Measurements from ENCODE around the gene CHRNB2.

CHRNB2 gene

DNA sequence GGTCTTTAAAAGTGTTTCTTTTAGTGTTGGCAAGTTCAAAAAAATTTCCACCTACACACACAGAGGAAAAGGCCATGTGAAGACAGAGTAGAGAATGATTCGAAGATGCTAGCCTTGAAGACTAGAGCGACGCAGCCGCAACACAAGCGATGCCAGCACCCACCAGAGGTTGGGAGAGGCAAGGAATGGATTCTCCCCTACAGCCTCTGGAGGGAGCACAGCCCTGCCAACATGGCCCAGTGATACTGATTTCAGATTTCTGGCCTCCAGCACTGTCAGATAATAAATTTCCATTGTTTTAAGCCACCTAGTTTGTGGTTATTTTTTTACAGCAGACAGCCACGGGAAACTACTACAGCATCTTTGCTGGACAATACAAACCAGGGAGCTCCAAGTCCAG is 47.3 kb downstream of the CHRNB2 start:
- no peak overlapping the region for H3K4me3 ChIP-seq (ENCODE audit: low read depth, low read length)
- TF ChIP-seq, protein P1, sequence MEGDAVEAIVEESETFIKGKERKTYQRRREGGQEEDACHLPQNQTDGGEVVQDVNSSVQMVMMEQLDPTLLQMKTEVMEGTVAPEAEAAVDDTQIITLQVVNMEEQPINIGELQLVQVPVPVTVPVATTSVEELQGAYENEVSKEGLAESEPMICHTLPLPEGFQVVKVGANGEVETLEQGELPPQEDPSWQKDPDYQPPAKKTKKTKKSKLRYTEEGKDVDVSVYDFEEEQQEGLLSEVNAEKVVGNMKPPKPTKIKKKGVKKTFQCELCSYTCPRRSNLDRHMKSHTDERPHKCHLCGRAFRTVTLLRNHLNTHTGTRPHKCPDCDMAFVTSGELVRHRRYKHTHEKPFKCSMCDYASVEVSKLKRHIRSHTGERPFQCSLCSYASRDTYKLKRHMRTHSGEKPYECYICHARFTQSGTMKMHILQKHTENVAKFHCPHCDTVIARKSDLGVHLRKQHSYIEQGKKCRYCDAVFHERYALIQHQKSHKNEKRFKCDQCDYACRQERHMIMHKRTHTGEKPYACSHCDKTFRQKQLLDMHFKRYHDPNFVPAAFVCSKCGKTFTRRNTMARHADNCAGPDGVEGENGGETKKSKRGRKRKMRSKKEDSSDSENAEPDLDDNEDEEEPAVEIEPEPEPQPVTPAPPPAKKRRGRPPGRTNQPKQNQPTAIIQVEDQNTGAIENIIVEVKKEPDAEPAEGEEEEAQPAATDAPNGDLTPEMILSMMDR (IDR thresholded peaks at IDR 0.05; ENCODE audit: low read depth, low read length), result no peak

DNA sequence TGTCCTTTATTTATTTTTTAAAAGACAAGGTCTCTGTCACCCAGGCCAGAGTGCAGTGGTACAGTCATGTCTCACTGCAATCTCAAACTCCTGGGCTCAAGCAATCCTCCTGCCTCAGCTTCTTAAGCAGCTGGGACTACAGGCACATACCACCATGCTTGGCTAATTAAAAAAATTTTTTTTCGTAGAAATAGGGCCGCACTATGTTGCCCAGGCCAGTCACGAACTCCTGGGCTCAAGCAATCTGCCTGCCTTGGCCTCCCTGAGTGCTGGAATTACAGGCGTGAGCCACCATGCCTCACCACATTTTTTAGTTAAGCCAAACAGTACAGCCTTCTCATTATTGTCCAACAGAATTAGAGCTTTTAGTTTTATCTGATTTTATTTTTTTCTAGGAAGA is 47.8 kb downstream of the CHRNB2 start:
- no peak overlapping the region for H3K4me3 ChIP-seq (ENCODE audit: low read depth, low read length)
- TF ChIP-seq, protein P1 (IDR thresholded peaks at IDR 0.05; ENCODE audit: low read depth, low read length), result no peak

- H3K4me3 ChIP-seq (ENCODE audit: low read depth, low read length), result no peak overlapping the region
- TF ChIP-seq, protein P1 (IDR thresholded peaks at IDR 0.05; ENCODE audit: low read depth, low read length), result no peak
Observed at GRCh38 chr1:154616659-154617345, 49.2 kb downstream of the CHRNB2 start.

- H3K4me3 ChIP-seq (ENCODE audit: low read depth, low read length), result no peak overlapping the region
- TF ChIP-seq, protein P1 (IDR thresholded peaks at IDR 0.05; ENCODE audit: low read depth, low read length), result no peak
Observed at GRCh38 chr1:154619181-154619948, 51.8 kb downstream of the CHRNB2 start.

- no peak overlapping the region for H3K4me3 ChIP-seq (ENCODE audit: low read depth, low read length)
- TF ChIP-seq, protein P1 (IDR thresholded peaks at IDR 0.05; ENCODE audit: low read depth, low read length), result no peak
Observed at GRCh38 chr1:154620751-154621150, 53.2 kb downstream of the CHRNB2 start.

GRCh38 chr1:154621875-154622274 is 54.3 kb downstream of the CHRNB2 start:
- TF ChIP-seq, protein P1 (IDR thresholded peaks at IDR 0.05; ENCODE audit: low read depth, low read length), result no peak
- no peak overlapping the region for H3K4me3 ChIP-seq (ENCODE audit: low read depth, low read length)

- TF ChIP-seq, protein P1 (IDR thresholded peaks at IDR 0.05; ENCODE audit: low read depth, low read length), result no peak
- no peak overlapping the region for H3K4me3 ChIP-seq (ENCODE audit: low read depth, low read length)
Observed at GRCh38 chr1:154622503-154623039, 55.0 kb downstream of the CHRNB2 start.

Measured in WI38 (cell line).